GM21367 (cell line): ENCODE measurements around the gene SRP68.

Experiments used
- ATAC-seq: cut with Tn5 transposase; IDR thresholded peaks from one replicate; pipeline ENCODE4 v1.9.1; 2021; ENCODE audit not compliant: unreplicated experiment

SRP68 gene

DNA sequence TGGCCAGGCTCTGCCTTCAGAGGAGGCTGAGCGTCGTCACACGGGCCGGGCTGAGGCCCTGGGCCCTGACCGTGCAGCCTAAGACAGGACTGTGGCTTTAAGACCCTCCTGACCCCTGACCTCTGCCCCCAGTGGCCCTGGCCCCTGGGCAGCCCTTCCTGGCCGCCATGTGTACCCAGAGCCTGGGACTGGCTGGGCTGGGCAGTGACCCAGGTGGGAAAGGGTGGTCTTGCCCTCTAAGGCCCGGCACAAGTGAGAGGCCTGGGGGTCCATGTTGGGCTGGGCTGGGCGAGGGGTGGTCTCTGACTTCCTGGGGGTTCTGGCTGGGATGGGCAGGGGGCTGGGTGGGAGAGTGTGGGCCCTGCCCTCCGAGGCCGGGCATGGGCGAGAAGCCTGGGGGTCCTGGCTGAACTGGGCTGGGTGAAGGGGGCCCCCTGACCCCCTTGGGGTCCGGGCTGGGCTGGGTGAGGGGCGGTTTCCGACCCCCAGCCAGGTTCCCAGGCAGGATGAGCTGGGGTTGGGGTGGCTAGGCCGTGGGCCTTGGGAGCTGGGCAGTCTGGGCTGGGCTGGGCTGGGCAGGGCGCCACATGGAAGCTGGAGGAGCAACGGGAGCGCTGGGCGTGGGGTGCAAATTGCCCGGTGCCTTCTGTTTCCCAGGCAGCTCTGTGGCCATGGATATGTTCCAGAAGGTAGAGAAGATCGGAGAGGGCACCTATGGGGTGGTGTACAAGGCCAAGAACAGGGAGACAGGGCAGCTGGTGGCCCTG, 71.4 kb downstream of the SRP68 start, which contains the start of gene CDK3:
Gene CDK3, plus strand, starts transcription at position 101 of the 767 bp plus-strand sequence. Its CDS starts 571 bp downstream, at position 672.
- ATAC-seq: no peak

DNA sequence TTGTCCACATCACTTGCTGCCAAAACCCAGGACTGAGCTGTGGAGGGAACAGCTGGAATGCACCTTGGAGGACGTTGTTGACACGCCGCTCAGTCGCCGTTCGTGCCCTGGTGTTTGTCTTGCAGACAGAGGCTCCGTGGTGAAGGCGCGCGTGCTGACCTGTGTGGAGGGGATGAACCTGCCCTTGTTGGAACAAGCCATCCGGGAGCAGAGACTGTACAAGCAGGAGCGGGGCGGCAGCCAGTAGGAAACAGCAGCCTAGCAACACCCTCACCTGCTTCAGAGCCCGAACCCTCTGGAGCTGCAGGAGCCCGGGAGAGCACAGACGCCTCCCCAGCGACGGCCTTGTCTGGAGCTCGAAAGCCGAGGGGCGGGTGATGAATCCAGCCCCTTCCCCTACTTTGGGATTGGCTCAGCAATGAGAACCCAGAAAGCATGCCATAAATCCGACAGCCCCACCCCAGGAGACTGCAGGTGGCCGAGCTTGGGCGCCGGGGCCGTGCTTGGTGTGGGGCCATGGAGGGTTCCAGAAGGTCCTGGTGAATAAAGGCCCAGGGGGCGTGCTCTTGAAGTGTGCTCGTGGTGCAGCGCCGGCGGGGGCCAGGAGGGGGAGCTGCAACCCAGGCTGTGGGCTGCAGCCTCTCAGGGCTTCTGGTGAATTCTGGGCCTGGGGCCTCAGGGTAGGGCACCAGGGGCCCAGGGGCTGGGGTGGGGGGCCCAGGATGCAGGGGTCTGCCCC, 72.1 kb downstream of the SRP68 start:
- no peak for ATAC-seq

DNA sequence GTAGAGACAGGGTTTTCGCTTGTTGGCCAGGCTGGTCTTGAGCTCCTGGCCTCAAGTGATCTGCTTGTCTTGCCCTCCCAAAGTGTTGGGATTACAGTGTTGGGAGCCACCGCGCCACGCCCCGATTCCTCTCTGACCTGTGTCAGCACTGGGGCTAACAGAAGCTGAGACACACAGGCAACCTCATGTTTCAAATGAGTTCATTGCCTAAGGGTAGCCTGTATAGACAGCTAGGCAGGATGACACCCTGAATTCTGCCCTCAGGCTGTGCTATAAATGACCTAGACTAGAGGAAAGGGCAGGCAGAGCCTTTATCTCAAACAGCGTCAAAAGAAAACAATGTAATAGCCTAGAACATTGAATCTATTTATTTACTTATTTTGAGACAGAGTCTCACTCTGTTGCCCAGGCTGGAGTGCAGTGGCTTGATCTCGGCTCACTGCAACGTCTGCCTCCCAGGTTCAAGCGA, 74.0 kb downstream of the SRP68 start:
- ATAC-seq: no peak

- no peak for ATAC-seq
Observed at GRCh38 chr17:75996665-75997590, 75.4 kb downstream of the SRP68 start.

DNA sequence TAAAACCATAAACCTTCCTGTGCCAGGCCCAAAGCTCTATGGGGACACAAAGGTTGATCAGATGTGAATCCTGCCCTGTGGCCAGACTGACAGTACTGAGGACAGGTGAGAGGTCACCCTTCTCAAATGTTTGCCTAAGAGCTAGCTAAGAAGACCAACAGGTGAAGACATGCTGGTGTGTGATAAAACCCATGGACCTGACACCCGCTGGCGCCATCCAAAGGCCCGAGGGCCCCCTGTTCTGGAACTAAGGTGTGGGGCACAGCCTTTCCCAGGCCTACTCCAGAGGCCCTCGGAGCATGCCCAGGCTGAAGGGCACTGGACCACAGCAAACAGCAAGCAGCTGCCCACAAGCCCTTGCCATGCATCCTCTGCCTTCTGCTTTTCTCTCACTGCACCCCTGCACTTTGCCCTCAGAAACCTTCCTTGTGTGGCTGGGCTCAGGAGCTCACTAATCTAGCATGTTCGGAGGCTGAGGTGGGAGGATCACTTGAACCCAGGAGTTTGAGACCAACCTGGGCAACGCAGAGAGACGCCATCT, 76.9 kb downstream of the SRP68 start:
- no peak for ATAC-seq

DNA sequence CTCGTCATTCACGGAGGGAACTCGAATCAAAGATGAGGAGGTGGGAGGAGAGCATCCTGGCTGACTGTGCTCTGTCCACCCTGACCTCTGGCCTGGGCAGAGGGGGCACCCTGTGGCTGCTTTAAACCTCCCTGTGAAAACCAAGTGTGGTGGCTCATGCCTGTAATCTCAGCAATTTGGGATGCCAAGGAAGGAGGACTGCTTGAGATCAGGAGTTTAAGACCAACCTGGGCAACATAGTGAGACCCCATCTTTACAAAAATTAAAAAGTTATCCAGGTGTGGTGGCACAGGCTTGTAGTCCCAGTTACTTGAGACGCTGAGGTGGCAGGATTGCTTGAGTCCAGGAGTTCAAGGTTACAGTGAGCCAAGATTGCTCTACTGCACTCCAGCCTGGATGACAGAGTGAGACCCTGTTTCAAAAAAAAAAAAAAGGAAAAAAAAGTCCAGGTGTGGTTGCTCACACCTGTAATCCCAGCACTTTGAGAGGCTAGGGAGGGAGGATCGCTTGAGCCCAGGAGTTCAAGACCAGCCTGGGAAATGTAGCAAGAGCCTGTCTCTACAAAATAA, 77.4 kb downstream of the SRP68 start:
- ATAC-seq: no peak

GRCh38 chr17:75991396-75991795, 80.9 kb downstream of the SRP68 start:
- ATAC-seq: no peak
